HepG2 (cell line): ENCODE data around the gene HMG20B. TPM values are rescaled to one million over a fixed set of nuclear protein-coding genes. Genes with fewer than 3 reads are reported as not detected.
A peak's percentile ranks its signal among the peaks of the same experiment; 100 is the strongest.

Experiments used
- CCAR2 ChIP-seq: fragments of 200-400 bp; formaldehyde crosslinking; optimal IDR thresholded peaks from 2 replicates; pipeline ENCODE3; 2018; ENCODE audit warnings: low read depth, mild to moderate bottlenecking, low read length, moderate library complexity
- DR1 ChIP-seq: sonication (generic); formaldehyde crosslinking; IDR thresholded peaks from 2 replicates; pipeline ENCODE4 v1.8.0; 2021; ENCODE audit warnings: mild to moderate bottlenecking, missing genetic modification reagents, inconsistent platforms
- ELF3 ChIP-seq: IDR thresholded peaks from 2 replicates; pipeline ENCODE4 v1.6.1; 2016; ENCODE audit warnings: missing genetic modification reagents, missing compliant biosample characterization
- ERF ChIP-seq: IDR thresholded peaks from 2 replicates; pipeline ENCODE4 v1.6.1; 2018; ENCODE audit warnings: missing biosample characterization, missing genetic modification reagents
- ETV6 ChIP-seq: sonication (generic); formaldehyde crosslinking; conservative IDR thresholded peaks from 2 replicates; pipeline ENCODE4 v1.4.0; 2020; ENCODE audit warnings: missing genetic modification reagents
- GATAD2A ChIP-seq: IDR thresholded peaks from 2 replicates; pipeline ENCODE4 v1.6.1; 2016
- GMEB1 ChIP-seq: sonication (generic); formaldehyde crosslinking; IDR thresholded peaks from 2 replicates; pipeline ENCODE4 v1.5.1; 2020; ENCODE audit warnings: missing genetic modification reagents, mild to moderate bottlenecking, borderline replicate concordance
- JARID2 ChIP-seq: sonication (generic); formaldehyde crosslinking; IDR thresholded peaks from 2 replicates; pipeline ENCODE4 v1.8.1; 2023; ENCODE audit warnings: missing genetic modification reagents, inconsistent platforms; ENCODE audit not compliant: insufficient replicate concordance
- NBN ChIP-seq: fragments of 450-650 bp; conservative IDR thresholded peaks from 2 replicates; pipeline ENCODE4 v1.6.1; 2017
- PPARG ChIP-seq: conservative IDR thresholded peaks from 2 replicates; pipeline ENCODE4 v1.6.1; 2016; ENCODE audit warnings: missing biosample characterization, missing genetic modification reagents
- RARA ChIP-seq: IDR thresholded peaks from 2 replicates; pipeline ENCODE4 v1.6.1; 2016; ENCODE audit warnings: missing genetic modification reagents, missing compliant biosample characterization
- REL ChIP-seq: sonication (generic); formaldehyde crosslinking; conservative IDR thresholded peaks from 2 replicates; pipeline ENCODE4 v1.8.0; 2022; ENCODE audit warnings: mild to moderate bottlenecking, missing genetic modification reagents, moderate library complexity
- SP4 ChIP-seq: sonication (generic); formaldehyde crosslinking; IDR thresholded peaks from 2 replicates; pipeline ENCODE4 v1.8.1; 2023; ENCODE audit warnings: mild to moderate bottlenecking, missing genetic modification reagents
- TCF12 ChIP-seq, 2 experiments: fragments of 450-650 bp in 1 of 2; sonication (generic) in 1 of 2; formaldehyde crosslinking in 1 of 2; IDR thresholded peaks; 2 replicates each; pipeline versions ENCODE4 v1.6.1 to v1.8.0; 2017 to 2022; ENCODE audit warnings: antibody characterized with exemption in 1 of 2, mild to moderate bottlenecking in 1 of 2, missing genetic modification reagents in 1 of 2, moderate library complexity in 1 of 2
- ZC3H4 ChIP-seq: sonication (generic); formaldehyde crosslinking; IDR thresholded peaks from 2 replicates; pipeline ENCODE4 v1.4.0; 2020; ENCODE audit warnings: missing genetic modification reagents, borderline replicate concordance
- ZFP91 ChIP-seq: sonication (generic); formaldehyde crosslinking; IDR thresholded peaks from 2 replicates; pipeline ENCODE4 v1.9.0; 2022; ENCODE audit warnings: missing genetic modification reagents, mild to moderate bottlenecking, borderline replicate concordance
- ZMAT3 ChIP-seq: sonication (generic); formaldehyde crosslinking; conservative IDR thresholded peaks from 2 replicates; pipeline ENCODE4 v1.7.0; 2021; ENCODE audit warnings: missing genetic modification reagents
- ZMYM4 ChIP-seq: sonication (generic); formaldehyde crosslinking; IDR thresholded peaks from 2 replicates; pipeline ENCODE4 v1.8.1; 2023; ENCODE audit warnings: mild to moderate bottlenecking, missing genetic modification reagents
- ZNF687 ChIP-seq: sonication (generic); formaldehyde crosslinking; IDR thresholded peaks from 2 replicates; pipeline ENCODE4 v1.5.1; 2020; ENCODE audit warnings: mild to moderate bottlenecking, missing genetic modification reagents, moderate library complexity
- ZNF784 ChIP-seq: sonication (generic); formaldehyde crosslinking; IDR thresholded peaks from 2 replicates; pipeline ENCODE4 v1.5.1; 2020; ENCODE audit warnings: missing genetic modification reagents, mild to moderate bottlenecking, borderline replicate concordance
- ZSCAN22 ChIP-seq: sonication (generic); formaldehyde crosslinking; IDR thresholded peaks from 2 replicates; pipeline ENCODE4 v1.4.0; 2020; ENCODE audit warnings: mild to moderate bottlenecking, missing genetic modification reagents
- ZZZ3 ChIP-seq: sonication (generic); formaldehyde crosslinking; IDR thresholded peaks from 2 replicates; pipeline ENCODE4 v1.4.0; 2020; ENCODE audit warnings: missing genetic modification reagents, mild to moderate bottlenecking, borderline replicate concordance
- polyA plus RNA-seq, 8 experiments: library from polyadenylated mRNA; depleted of rRNA in 3 of 8; stranded (reverse) in 7 of 8; unstranded in 1 of 8; fragments of >200 nt; fragmentation: Illumina TruSeq in 4 of 8; extraction: Trizol in 4 of 8; gene quantifications; 2 replicates each; pipeline versions ENCODE4 v1.2.1 to v1.2.3, GENCODE V29; 2011 to 2016; ENCODE audit warnings: low read depth in 4 of 8, missing spikeins in 1 of 8, mixed read lengths in 1 of 8; ENCODE audit not compliant: insufficient read depth in 1 of 8
- total RNA-seq, 5 experiments: library from RNA; depleted of rRNA; stranded (reverse); fragments of >200 nt; fragmentation: Illumina TruSeq; extraction: Trizol; gene quantifications; 2 replicates each; pipeline ENCODE4 v1.2.3, GENCODE V29; 2016; ENCODE audit warnings: low read depth in 1 of 5

Gene HMG20B
- total and polyA plus RNA-seq, 2 of the 13 experiments (the other 11 are each of a cell fraction or from before 2014, with no cell fraction given): 23.9 to 29.2 TPM

GRCh38 chr19:3557461-3558248 lies 15.1 kb upstream of the HMG20B start, which contains the start of gene MFSD12 (continued):
- TF ChIP-seq ZNF784 (CRISPR knock-in tag): 0 out of 2 replicates have a peak, but pooled peaks have one; percentile 39
- TF ChIP-seq GMEB1 (CRISPR knock-in tag): peak; percentile 85
- 0 out of 2 replicates have a peak, but pooled peaks have one; percentile 10 for TF ChIP-seq PPARG (CRISPR knock-in tag)
- TF ChIP-seq ETV6 (CRISPR knock-in tag): no peak
- no peak for TF ChIP-seq ZZZ3 (CRISPR knock-in tag)
- no peak; the same call in 1 of the 2 replicates for TF ChIP-seq ZSCAN22 (CRISPR knock-in tag)
- TF ChIP-seq NBN: no peak
- TF ChIP-seq JARID2 (CRISPR knock-in tag): no peak
- TF ChIP-seq TCF12 (IDR thresholded peaks at IDR 0.05): no peak
- peak; percentile 47; the same call in 1 of the 2 replicates for TF ChIP-seq TCF12 (CRISPR knock-in tag; IDR thresholded peaks at IDR 0.05)
- TF ChIP-seq ZC3H4 (CRISPR knock-in tag): no peak
- peak; percentile 96 for TF ChIP-seq SP4 (CRISPR knock-in tag)
- TF ChIP-seq ZFP91 (CRISPR knock-in tag): peak; percentile 98
- TF ChIP-seq ZNF687: peak; percentile 75
- peak; percentile 22; the same call in 1 of the 2 replicates for TF ChIP-seq RARA (CRISPR knock-in tag)
- no peak for TF ChIP-seq CCAR2
- no peak for TF ChIP-seq ZMAT3 (CRISPR knock-in tag)
- TF ChIP-seq ELF3 (CRISPR knock-in tag): peak; percentile 38; the same call in 1 of the 2 replicates
- no peak for TF ChIP-seq REL (CRISPR knock-in tag)
- peak; percentile 29; the same call in 1 of the 2 replicates for TF ChIP-seq GATAD2A (CRISPR knock-in tag)
- peak; percentile 17; the same call in 1 of the 2 replicates for TF ChIP-seq ERF
- TF ChIP-seq ZMYM4 (CRISPR knock-in tag): peak; percentile 86
- no peak for TF ChIP-seq DR1 (CRISPR knock-in tag)
